HUDEP-2 (cell line): ENCODE data around the gene CMC2.

Experiments
- DNase-seq, 76 experiments: peaks; one replicate each; lab custom pipeline; 2025; ENCODE audit not compliant: unreplicated experiment in 76 of 76; lab: John Stamatoyannopoulos, UW

The CMC2 gene

GRCh38 chr16:81006813-81007695, at the start of gene CMC2, which contains the start of gene CENPN:
Gene CMC2, minus strand, starts transcription at chr16:81006885. Its CDS starts 9,491 bp downstream, at chr16:80997394.
Gene CENPN, plus strand, starts transcription at chr16:81007214. Its CDS starts 4,726 bp downstream, at chr16:81011940.
- peak; percentile 45 to 98 (median 93) for DNase-seq

DNA sequence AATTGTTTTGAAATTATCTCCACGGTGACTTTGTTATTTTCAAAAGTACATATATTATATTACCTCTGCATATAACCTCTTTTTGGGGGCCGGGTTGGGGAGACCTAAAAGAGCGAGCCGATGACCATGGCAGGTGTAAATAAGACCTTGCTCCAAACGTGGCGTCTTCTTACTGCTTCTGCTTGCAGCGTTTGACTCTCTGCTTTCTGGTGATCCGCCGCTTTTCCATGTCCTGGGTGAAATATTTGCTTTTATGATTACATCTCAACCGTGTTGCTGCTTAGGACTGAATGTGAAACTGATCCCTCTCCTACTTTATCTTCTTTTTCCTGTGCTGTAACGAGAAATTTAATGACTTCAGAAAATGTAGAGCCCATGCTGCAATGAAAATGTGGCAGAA, 47.1 kb upstream of the CMC2 start:
- DNase-seq: no peak

GRCh38 chr16:81042821-81043220, 36.1 kb upstream of the CMC2 start:
- no peak for DNase-seq

DNA sequence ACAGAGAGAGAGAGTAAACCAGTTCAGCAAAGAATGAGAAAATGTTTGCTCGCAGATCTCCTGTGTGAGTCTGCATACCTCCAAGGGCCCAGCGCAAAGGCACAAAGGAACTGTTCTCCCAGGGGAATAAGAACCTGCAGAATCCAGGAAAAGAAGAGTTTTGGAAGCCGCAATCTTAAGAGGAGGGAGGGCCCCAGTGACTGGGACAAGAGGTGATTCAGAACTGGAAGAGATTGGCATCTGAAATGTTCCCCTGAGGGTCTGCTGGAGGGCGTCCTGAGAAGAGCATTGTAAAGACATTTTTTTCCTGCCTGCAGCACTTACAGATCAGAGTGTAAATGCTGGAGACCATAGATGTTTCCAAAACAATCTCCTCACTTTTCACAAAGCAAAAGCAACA, 35.0 kb upstream of the CMC2 start:
- DNase-seq: no peak

DNA sequence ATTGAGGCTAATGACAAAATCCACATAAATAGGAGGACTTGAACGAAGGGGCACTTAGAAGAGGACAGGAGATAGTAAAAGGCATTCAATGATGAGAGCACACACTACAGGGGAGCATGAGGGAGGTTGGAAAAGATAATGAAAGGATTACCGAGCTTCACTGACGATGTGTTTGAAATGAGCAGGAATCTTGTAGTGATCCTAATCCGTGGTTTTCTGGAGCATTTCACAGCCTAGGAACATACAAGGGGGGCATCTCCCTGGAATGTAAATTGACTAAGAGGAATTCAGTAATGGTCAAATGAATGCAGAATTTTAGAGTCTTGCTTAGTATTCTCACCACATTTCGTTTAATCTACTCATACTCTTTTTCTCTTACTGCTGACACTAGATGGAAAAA, 34.2 kb upstream of the CMC2 start:
- DNase-seq: no peak

DNA sequence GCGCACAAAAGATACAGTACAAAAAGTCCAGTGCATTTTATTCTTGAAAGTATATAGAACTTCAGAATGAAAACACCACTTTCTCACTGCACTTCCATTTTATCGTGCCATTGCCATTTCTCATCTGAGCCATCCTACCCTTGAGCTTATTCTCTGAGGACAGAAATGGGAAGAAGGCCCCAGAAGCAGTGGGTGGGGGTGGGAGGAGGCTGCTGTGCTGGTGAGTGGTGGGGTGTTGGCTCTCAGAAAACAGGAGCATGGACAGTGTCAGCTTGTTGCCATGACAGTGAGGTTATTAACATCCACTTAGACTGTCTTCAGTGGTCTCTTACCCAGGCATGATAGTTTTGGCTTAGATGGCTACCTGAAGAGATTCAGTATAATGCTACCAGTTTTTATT, 33.4 kb upstream of the CMC2 start:
- no peak for DNase-seq

DNA sequence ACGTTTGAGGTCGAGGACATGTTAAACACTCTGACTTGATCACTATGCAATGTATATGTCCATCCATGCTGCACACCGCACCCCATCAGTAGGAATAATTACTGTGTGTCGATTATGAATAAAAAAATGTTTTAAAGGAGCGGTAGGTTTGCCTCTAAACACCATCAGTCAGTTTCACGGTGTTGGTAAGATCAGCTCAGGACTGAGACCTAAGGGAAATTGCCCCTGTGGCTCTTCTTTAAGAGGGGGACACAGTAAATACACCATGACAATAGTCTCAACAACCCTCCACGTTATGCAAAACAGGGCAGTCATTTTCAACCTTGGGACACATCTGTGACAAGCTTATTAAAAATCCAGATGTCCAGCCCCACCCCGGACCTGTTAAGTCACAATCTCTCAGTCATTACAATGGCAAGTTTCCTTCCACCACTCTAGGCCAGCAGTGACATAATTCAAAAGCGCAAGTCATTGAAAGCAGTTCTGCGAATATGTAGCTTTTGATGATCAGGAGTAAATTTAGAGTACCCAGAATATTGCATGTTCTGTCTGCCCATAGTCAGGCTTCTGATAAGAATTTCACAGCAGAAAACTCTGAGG, 30.2 kb upstream of the CMC2 start:
- peak in 14 of 76 experiments; percentile 2 to 31 (median 10) for DNase-seq

GRCh38 chr16:81035975-81036750, 29.5 kb upstream of the CMC2 start:
- peak in 28 of 76 experiments; percentile 1 to 53 (median 22) for DNase-seq

DNA sequence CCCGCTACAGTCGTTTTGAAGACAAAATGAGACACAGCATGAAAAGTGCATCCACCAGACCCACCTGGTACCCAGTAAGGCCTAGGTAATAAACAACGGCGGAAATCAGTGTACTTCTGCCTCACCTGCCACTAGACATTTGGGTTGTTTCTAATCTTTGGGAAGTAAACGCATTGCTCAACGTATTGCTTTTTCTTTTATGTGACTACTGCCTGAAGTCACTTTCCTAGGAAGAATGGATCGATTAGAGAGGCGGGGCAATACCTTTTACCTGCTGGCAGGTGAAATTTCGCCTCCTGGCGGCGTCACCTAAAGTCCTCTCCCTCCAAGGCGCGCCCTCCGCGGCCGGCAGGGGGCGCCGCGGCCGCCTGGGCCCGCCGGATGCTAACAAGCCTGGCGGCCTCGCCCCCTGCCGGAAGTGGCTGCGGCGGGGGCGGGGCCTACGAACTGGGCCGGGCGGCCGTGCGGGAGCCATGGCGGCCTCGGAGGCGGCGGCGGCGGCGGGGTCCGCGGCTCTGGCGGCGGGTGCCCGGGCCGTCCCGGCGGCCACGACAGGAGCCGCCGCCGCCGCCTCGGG, 28.8 kb upstream of the CMC2 start, which contains the start of gene ATMIN:
Gene ATMIN (plus strand): TSS at position 445 of the 577 bp plus-strand sequence. CDS start 29 bp downstream, at position 474.
- peak in 70 of 76 experiments; percentile 21 to 83 (median 66) for DNase-seq

DNA sequence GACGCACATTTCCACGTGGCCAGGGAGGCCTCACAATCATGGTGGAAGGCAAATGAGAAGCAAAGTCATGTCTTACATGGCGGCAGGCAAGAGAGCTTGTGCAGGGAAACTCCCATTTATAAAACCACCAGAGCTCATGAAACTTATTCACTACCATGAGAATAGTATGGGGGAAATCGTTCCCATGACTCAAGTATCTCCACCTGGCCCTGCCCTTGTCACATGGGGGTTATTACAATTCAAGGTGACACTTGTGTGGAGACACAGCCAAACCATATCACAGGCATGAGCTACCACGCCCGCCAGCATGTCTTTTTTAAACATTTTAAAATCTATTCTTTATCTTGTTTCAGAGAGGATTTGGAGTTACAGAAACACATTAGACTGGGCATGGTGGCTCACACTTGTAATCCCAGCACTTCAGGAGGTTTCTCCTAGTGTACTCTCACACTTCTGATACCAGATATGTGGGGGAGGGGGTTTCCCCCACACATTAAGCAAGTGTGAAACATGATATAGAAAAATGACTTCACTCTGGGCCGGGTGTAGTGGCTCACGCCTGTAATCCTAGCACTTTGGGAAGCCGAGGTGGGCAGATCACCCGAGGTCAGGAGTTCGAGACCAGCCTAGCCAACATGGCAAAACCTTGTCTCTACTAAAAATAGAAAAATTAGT, 23.4 kb upstream of the CMC2 start:
- DNase-seq: no peak

DNA sequence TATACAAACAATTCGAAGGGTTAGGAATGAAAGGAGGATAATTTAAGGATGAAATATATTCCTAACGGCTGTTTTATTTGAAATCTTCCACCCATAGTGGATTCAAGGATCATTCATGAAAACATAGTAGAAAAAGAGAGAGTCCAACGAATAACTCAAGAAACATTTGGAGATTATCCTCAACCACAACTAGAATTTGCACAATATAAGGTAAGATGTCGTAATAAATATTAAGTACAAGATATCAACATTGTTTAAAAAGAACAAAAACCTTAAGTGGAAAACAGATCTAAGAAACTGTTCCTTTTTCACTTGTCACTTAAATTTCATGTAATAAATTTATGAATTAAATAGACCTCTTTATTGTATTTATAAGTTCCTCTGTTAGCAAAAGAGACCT, 19.7 kb upstream of the CMC2 start:
- no peak for DNase-seq

DNA sequence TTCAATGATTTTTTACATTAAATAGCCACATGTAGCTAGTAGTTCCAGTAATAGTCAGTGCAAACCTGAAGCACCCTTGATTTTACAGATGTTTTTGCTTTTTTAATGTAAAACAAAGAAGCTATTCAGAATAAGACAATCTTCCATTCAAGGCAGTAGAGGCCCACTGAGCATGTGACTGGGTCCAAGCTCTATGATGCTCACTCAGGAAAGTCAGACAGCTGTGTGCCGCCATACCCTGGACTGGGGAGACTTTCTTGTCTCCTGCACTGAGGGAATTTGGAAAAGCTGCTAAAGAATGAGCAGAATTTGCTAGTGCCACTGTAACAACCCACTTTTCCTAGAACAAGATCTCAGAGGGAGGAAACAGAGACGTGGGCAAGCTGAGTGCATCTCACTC, 11.8 kb upstream of the CMC2 start:
- DNase-seq: no peak

DNA sequence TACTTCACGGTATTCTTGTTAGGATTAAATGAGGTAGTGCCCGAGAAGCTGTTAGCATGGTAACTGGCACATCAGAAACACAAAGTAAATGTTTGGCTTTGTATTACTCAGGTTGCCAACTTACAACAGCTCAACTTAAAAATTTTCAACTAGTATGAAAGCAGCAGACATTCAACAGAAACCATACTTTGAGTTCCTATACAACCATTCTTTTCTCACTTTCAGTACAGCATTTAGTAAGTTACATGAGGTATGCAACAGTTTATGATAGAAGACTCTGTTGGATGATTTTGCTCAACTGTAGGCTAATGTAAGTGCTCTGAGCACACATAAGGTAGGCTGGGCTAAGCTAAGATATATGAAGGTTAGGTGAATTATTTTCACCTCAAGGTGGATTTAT, 8.0 kb upstream of the CMC2 start:
- no peak for DNase-seq

DNA sequence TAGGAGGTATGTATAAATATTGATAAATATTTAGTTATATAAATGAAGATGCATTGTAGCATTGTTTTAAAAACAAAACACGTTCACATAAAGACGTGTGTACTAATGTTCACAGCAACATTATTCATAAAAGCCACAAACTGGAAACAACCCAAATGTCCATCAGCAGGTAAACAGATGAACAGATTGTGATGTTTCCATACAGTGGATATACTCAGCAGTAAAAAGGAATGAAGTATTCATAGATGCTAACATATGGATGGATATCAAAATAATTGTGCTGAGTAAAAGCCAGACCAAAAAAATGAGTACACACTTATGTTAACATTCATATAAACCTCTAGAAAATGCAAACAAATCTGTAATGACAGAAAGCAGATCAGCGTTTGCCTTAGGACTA, 6.3 kb upstream of the CMC2 start:
- DNase-seq: no peak

GRCh38 chr16:81008505-81008789, 1.8 kb upstream of the CMC2 start:
- no peak for DNase-seq

- DNase-seq: peak in 66 of 76 experiments; percentile 7 to 82 (median 58)
These were observed 373 bp downstream of the CMC2 start for GRCh38 chr16:81006211-81006812.

- DNase-seq: peak in 5 of 76 experiments; percentile 4 to 25 (median 5)
These were observed 999 bp downstream of the CMC2 start for GRCh38 chr16:81005610-81006161.

- peak in 25 of 76 experiments; percentile 6 to 57 (median 35) for DNase-seq
These were observed 1.9 kb downstream of the CMC2 start for GRCh38 chr16:81004646-81005353.
